ENCODE data around the gene DLG5. TPM values are rescaled to one million over a fixed set of nuclear protein-coding genes. Genes with fewer than 3 reads are reported as not detected.
"Not testable (repeated sequence)": the region's sequence is repeated elsewhere in the genome, so short reads cannot be mapped to it uniquely, and the experiment has no call there.

DLG5 gene
- total and polyA plus RNA-seq, 2 donors (not counting 1 experiment from before 2014, with no cell fraction given), result 0.51 to 0.54 TPM

- H3K27me3 ChIP-seq (replicated peaks in 1 of 4; ENCODE audit: control extremely low read depth in 1 of 4, control insufficient read depth in 3 of 4, insufficient read depth in 4 of 4, low read length in 3 of 4), result no peaks in the 10 kb centered on the region
- no peaks in the 10 kb centered on the region for H3K36me3 ChIP-seq (replicated peaks in 1 of 2; ENCODE audit: control extremely low read depth in 1 of 2, control insufficient read depth in 1 of 2, extremely low read depth in 1 of 2, insufficient read depth in 2 of 2, low read length in 1 of 2)
- peaks cover 14% of the 10 kb centered on the region for H3K27me3 Mint-ChIP-seq
- DNase-seq (no peak), ATAC-seq (ENCODE audit: low read depth) (no peak)
- no peak overlapping the region for H3K27ac ChIP-seq (ENCODE audit: low read length in 2 of 2)
- ChIA-PET CTCF (interaction anchor here (0.9 kb wide), 1 partner anchor 10 kb away, joined by 6 read pairs; no protein-coding TSS in a partner anchor), POLR2A (no interaction called here)
- H2AFZ ChIP-seq (ENCODE audit: insufficient read depth, low read depth, low read length, poor library complexity, severe bottlenecking), result no peak overlapping the region
- intact Hi-C loops (cut with micrococcal nuclease), result no loop called here
- H4K20me1 ChIP-seq (ENCODE audit: control insufficient read depth, insufficient read depth, low read length, poor library complexity, severe bottlenecking), result no peaks in the 10 kb centered on the region
- TF ChIP-seq CTCF (IDR thresholded peaks at IDR 0.05), result no peak
- no peak for TF ChIP-seq EZH2 (IDR thresholded peaks at IDR 0.05; ENCODE audit: borderline replicate concordance, insufficient read depth, low read depth, low read length, poor library complexity, severe bottlenecking)
- no CpG with 5 or more reads among the region's 1 CpG for WGBS (ENCODE audit: insufficient coverage)
- no peaks in the 10 kb centered on the region for H3K79me2 ChIP-seq (ENCODE audit: control insufficient read depth, insufficient read depth, low read length)
- no peak overlapping the region for H3K27ac Mint-ChIP-seq
- no peaks in the 10 kb centered on the region for H3K9me3 Mint-ChIP-seq (ENCODE audit: insufficient read depth)
- H3K4me3 ChIP-seq (ENCODE audit: control extremely low read depth in 1 of 5, extremely low read depth in 1 of 5, insufficient read depth in 1 of 5, low read depth in 2 of 5, low read length in 4 of 5), result no peak overlapping the region
- H3K4me3 Mint-ChIP-seq, result no peak overlapping the region
- no peak overlapping the region for H3K4me2 ChIP-seq (replicated peaks; ENCODE audit: low read depth, low read length, poor library complexity, severe bottlenecking)
- H3K4me1 ChIP-seq (ENCODE audit: control insufficient read depth in 2 of 2, insufficient read depth in 2 of 2, low read length in 2 of 2), result no peaks in the 10 kb centered on the region
- no peak overlapping the region for H3K9ac ChIP-seq (ENCODE audit: low read length)
- no peaks in the 10 kb centered on the region for H3K4me1 Mint-ChIP-seq
- H3K9me3 ChIP-seq (ENCODE audit: control extremely low read depth in 1 of 3, control insufficient read depth in 2 of 3, insufficient read depth in 1 of 3, low read length in 2 of 3), result peaks cover 0 to 5% (median 0%) of the 10 kb centered on the region in 3 donors
These were observed 158.5 kb downstream of the DLG5 start for GRCh38 chr10:77768039-77768438.

- Histone ChIP-seq H3K4me1 (ENCODE audit: control insufficient read depth in 2 of 2, insufficient read depth in 2 of 2, low read length in 2 of 2) (no peaks in the 10 kb centered on the region), H3K36me3 (replicated peaks in 1 of 2; ENCODE audit: control extremely low read depth in 1 of 2, control insufficient read depth in 1 of 2, extremely low read depth in 1 of 2, insufficient read depth in 2 of 2, low read length in 1 of 2) (no peaks in the 10 kb centered on the region), H3K4me2 (replicated peaks; ENCODE audit: low read depth, low read length, poor library complexity, severe bottlenecking) (no peak overlapping the region), H3K79me2 (ENCODE audit: control insufficient read depth, insufficient read depth, low read length) (no peaks in the 10 kb centered on the region), H2AFZ (ENCODE audit: insufficient read depth, low read depth, low read length, poor library complexity, severe bottlenecking) (no peak overlapping the region), H3K4me3 (ENCODE audit: control extremely low read depth in 1 of 5, extremely low read depth in 1 of 5, insufficient read depth in 1 of 5, low read depth in 2 of 5, low read length in 4 of 5) (no peak overlapping the region), H4K20me1 (ENCODE audit: control insufficient read depth, insufficient read depth, low read length, poor library complexity, severe bottlenecking) (no peaks in the 10 kb centered on the region), H3K27me3 (replicated peaks in 1 of 4; ENCODE audit: control extremely low read depth in 1 of 4, control insufficient read depth in 3 of 4, insufficient read depth in 4 of 4, low read length in 3 of 4) (no peaks in the 10 kb centered on the region), H3K9me3 (ENCODE audit: control extremely low read depth in 1 of 3, control insufficient read depth in 2 of 3, insufficient read depth in 1 of 3, low read length in 2 of 3) (peaks cover 0 to 5% (median 0%) of the 10 kb centered on the region in 3 donors), H3K27ac (ENCODE audit: low read length in 2 of 2) (no peak overlapping the region), H3K9ac (ENCODE audit: low read length) (no peak overlapping the region)
- Mint-ChIP-seq H3K27me3 (peaks cover 10% of the 10 kb centered on the region), H3K27ac (no peak overlapping the region), H3K4me3 (no peak overlapping the region), H3K9me3 (ENCODE audit: insufficient read depth) (no peaks in the 10 kb centered on the region), H3K4me1 (no peaks in the 10 kb centered on the region)
- DNase-seq (no peak), ATAC-seq (ENCODE audit: low read depth) (no peak)
- intact Hi-C loops (cut with micrococcal nuclease), result no loop called here
- 85% methylated on average over 9 of the region's 9 CpGs for WGBS (ENCODE audit: insufficient coverage)
- CTCF ChIA-PET, result no interaction called here
- POLR2A ChIA-PET, result no interaction called here
- no peak for TF ChIP-seq CTCF (IDR thresholded peaks at IDR 0.05)
- no peak for TF ChIP-seq EZH2 (IDR thresholded peaks at IDR 0.05; ENCODE audit: borderline replicate concordance, insufficient read depth, low read depth, low read length, poor library complexity, severe bottlenecking)
These were observed 162.8 kb downstream of the DLG5 start for GRCh38 chr10:77763453-77764430.

DNA sequence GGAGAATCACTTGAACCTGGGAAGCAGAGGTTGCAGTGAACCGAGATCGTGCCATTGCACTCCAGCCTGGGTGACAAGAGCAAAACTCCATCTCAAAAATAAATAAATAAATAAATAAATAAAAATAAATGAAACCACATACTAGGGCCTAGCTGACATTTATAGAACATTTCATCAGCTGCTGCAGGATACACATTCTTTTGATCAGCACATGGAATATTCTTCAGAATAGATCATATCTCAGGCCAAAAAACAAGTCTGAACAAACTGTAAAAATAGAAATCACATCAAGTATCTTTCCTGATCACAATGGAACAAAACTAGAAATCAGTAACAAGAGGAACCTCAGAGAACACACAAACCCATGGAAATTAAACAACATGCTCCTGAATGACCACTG, 168.1 kb downstream of the DLG5 start:
- H2AFZ ChIP-seq (ENCODE audit: insufficient read depth, low read depth, low read length, poor library complexity, severe bottlenecking); H3K27me3 ChIP-seq (replicated peaks in 1 of 4; ENCODE audit: control extremely low read depth in 1 of 4, control insufficient read depth in 3 of 4, insufficient read depth in 4 of 4, low read length in 3 of 4); H3K9me3 ChIP-seq (ENCODE audit: control extremely low read depth in 1 of 3, control insufficient read depth in 2 of 3, insufficient read depth in 1 of 3, low read length in 2 of 3); H3K4me1 Mint-ChIP-seq; H3K4me1 ChIP-seq (ENCODE audit: control insufficient read depth in 2 of 2, insufficient read depth in 2 of 2, low read length in 2 of 2); H3K9ac ChIP-seq (ENCODE audit: low read length); H3K79me2 ChIP-seq (ENCODE audit: control insufficient read depth, insufficient read depth, low read length); H3K36me3 ChIP-seq (replicated peaks in 1 of 2; ENCODE audit: control extremely low read depth in 1 of 2, control insufficient read depth in 1 of 2, extremely low read depth in 1 of 2, insufficient read depth in 2 of 2, low read length in 1 of 2); H3K4me2 ChIP-seq (replicated peaks; ENCODE audit: low read depth, low read length, poor library complexity, severe bottlenecking); H3K4me3 ChIP-seq (ENCODE audit: control extremely low read depth in 1 of 5, extremely low read depth in 1 of 5, insufficient read depth in 1 of 5, low read depth in 2 of 5, low read length in 4 of 5); H3K9me3 Mint-ChIP-seq (ENCODE audit: insufficient read depth); ATAC-seq (ENCODE audit: low read depth); H3K27ac ChIP-seq (ENCODE audit: low read length in 2 of 2); H4K20me1 ChIP-seq (ENCODE audit: control insufficient read depth, insufficient read depth, low read length, poor library complexity, severe bottlenecking); CTCF ChIA-PET; DNase-seq; H3K4me3 Mint-ChIP-seq; H3K27ac Mint-ChIP-seq: not testable (repeated sequence)
- intact Hi-C loops (cut with micrococcal nuclease), result loop anchor here (10.0 kb wide), 1 partner anchor 64 kb away; no protein-coding TSS in a partner anchor
- POLR2A ChIA-PET, result interaction anchor here (0.7 kb wide), 1 partner anchor 21 kb away, joined by 6 read pairs; no protein-coding TSS in a partner anchor
- no CpG with 5 or more reads among the region's 2 CpGs for WGBS (ENCODE audit: insufficient coverage)
- peaks cover 15% of the 10 kb centered on the region for H3K27me3 Mint-ChIP-seq
